ENCODE measurements around the gene U2AF2. TPM values are rescaled to one million over a fixed set of nuclear protein-coding genes. Genes with fewer than 3 reads are reported as not detected.
"Not testable (repeated sequence)": the region's sequence is repeated elsewhere in the genome, so short reads cannot be mapped to it uniquely, and the experiment has no call there.

Gene U2AF2
- total and polyA plus RNA-seq, 9 donors = 27.3 to 183 (median 148) TPM

DNA sequence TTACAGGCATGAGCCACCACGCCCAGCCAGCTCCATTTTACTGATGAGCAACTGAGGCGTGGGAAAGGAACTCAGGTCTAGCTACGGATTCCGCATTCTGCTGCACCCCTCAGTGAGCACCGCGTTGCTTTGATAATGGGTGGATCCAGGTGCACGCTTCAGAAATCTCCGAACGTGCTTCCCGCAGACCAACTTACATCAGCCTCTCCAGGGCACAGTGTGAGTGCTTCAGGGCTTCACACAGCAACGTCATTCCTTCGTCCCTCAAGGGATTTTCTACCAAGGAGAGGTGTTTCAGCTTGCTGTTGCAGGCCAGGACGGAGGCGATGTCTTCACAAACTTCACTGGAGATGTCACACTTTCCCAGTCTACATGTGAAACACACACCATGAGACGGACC, 61.7 kb downstream of the U2AF2 start:
- Histone ChIP-seq H3K9me3 (no peaks in the 10 kb centered on the region), H3K4me1 (ENCODE audit: insufficient read depth) (no peaks in the 10 kb centered on the region), H3K27ac (no peak overlapping the region), H3K4me3 (no peak overlapping the region), H3K27me3 (no peaks in the 10 kb centered on the region), H3K36me3 (no peaks in the 10 kb centered on the region)
- DNase-seq = no peak
- 84 to 88% (median 85%) methylated on average over 15 of the region's 15 CpGs for WGBS, 3 donors
- TF ChIP-seq POLR2A (IDR thresholded peaks at IDR 0.05) (no peak), EP300 (IDR thresholded peaks at IDR 0.05) (no peak), CTCF (IDR thresholded peaks at IDR 0.05) (no peak)
- intact Hi-C loops (cut with DNase I) = no loop called here

GRCh38 chr19:55717251-55717650, 62.4 kb downstream of the U2AF2 start:
- no peaks in the 10 kb centered on the region for H3K9me3 ChIP-seq
- H3K4me3 ChIP-seq = no peak overlapping the region
- DNase-seq = no peak
- no peaks in the 10 kb centered on the region for H3K4me1 ChIP-seq (ENCODE audit: insufficient read depth)
- no peaks in the 10 kb centered on the region for H3K36me3 ChIP-seq
- intact Hi-C loops (cut with DNase I) = no loop called here
- no peak overlapping the region for H3K27ac ChIP-seq
- WGBS, 3 donors = 44 to 69% (median 52%) methylated on average over 11 of the region's 11 CpGs
- H3K27me3 ChIP-seq = no peaks in the 10 kb centered on the region
- TF ChIP-seq CTCF (IDR thresholded peaks at IDR 0.05) = no peak
- TF ChIP-seq POLR2A (IDR thresholded peaks at IDR 0.05) = no peak
- no peak for TF ChIP-seq EP300 (IDR thresholded peaks at IDR 0.05)

- H3K27me3 ChIP-seq; H3K27ac ChIP-seq; H3K4me3 ChIP-seq; H3K36me3 ChIP-seq; DNase-seq; H3K9me3 ChIP-seq; intact Hi-C loops (cut with DNase I); H3K4me1 ChIP-seq (ENCODE audit: insufficient read depth): not testable (repeated sequence)
- WGBS, 3 donors = 5 to 23% (median 7%) methylated on average over 13 of the region's 13 CpGs
Observed at GRCh38 chr19:55717879-55718711, 63.3 kb downstream of the U2AF2 start.

- Histone ChIP-seq H3K4me1 (ENCODE audit: insufficient read depth) (no peaks in the 10 kb centered on the region), H3K36me3 (no peaks in the 10 kb centered on the region), H3K9me3 (no peaks in the 10 kb centered on the region), H3K27me3 (no peaks in the 10 kb centered on the region), H3K4me3 (no peak overlapping the region), H3K27ac (no peak overlapping the region)
- no peak for TF ChIP-seq EP300 (IDR thresholded peaks at IDR 0.05)
- no peak for TF ChIP-seq POLR2A (IDR thresholded peaks at IDR 0.05)
- TF ChIP-seq CTCF (IDR thresholded peaks at IDR 0.05) = no peak
- DNase-seq = no peak
- 70 to 71% (median 70%) methylated on average over 5 of the region's 5 CpGs for WGBS, 3 donors
- intact Hi-C loops (cut with DNase I) = no loop called here
Observed at GRCh38 chr19:55720214-55720746, 65.4 kb downstream of the U2AF2 start.

- H3K27me3 ChIP-seq = no peaks in the 10 kb centered on the region
- no peak for TF ChIP-seq POLR2A (IDR thresholded peaks at IDR 0.05)
- no peak for TF ChIP-seq EP300 (IDR thresholded peaks at IDR 0.05)
- TF ChIP-seq CTCF (IDR thresholded peaks at IDR 0.05) = no peak
- 80 to 93% (median 88%) methylated on average over 3 of the region's 3 CpGs for WGBS, 3 donors
- no peaks in the 10 kb centered on the region for H3K9me3 ChIP-seq
- intact Hi-C loops (cut with DNase I) = no loop called here
- no peak for DNase-seq
- H3K4me1 ChIP-seq (ENCODE audit: insufficient read depth) = no peaks in the 10 kb centered on the region
- H3K36me3 ChIP-seq = no peaks in the 10 kb centered on the region
- no peak overlapping the region for H3K27ac ChIP-seq
- H3K4me3 ChIP-seq = no peak overlapping the region
Observed at GRCh38 chr19:55720801-55721200, 66.0 kb downstream of the U2AF2 start.

All from ovary (tissue), 9 donors.